VCaP (cell line): ENCODE results near the gene TMPRSS3.

Source experiments
- H3K27ac ChIP-seq: fragments of 450-650 bp; 2 replicates; pipeline ENCODE4 v1.5.1; 2017
- CTCF ChIP-seq: fragments of 450-650 bp; conservative IDR thresholded peaks from 2 replicates; pipeline ENCODE4 v1.5.1; 2017; ENCODE audit warnings: mild to moderate bottlenecking, moderate library complexity

TMPRSS3 gene

GRCh38 chr21:42374864-42375499 lies 20.9 kb downstream of the TMPRSS3 start:
- H3K27ac ChIP-seq: peak overlapping the region; percentile 66; the same call in 1 of the 2 replicates
- TF ChIP-seq CTCF: no peak

- H3K27ac ChIP-seq: no peak overlapping the region
- no peak for TF ChIP-seq CTCF
Measured at GRCh38 chr21:42374457-42374856, 21.4 kb downstream of the TMPRSS3 start.

GRCh38 chr21:42373908-42374455 lies 21.9 kb downstream of the TMPRSS3 start:
- TF ChIP-seq CTCF: no peak
- no peak overlapping the region for H3K27ac ChIP-seq

- TF ChIP-seq CTCF: no peak
- H3K27ac ChIP-seq: no peak overlapping the region
Measured at GRCh38 chr21:42373196-42373907, 22.5 kb downstream of the TMPRSS3 start.

- H3K27ac ChIP-seq: no peak overlapping the region
- no peak for TF ChIP-seq CTCF
Measured at GRCh38 chr21:42370894-42371654, 24.8 kb downstream of the TMPRSS3 start.

GRCh38 chr21:42369821-42370220 lies 26.0 kb downstream of the TMPRSS3 start:
- H3K27ac ChIP-seq: no peak overlapping the region
- TF ChIP-seq CTCF: 0 out of 2 replicates have a peak, but pooled peaks have one; percentile 7
